Cardiac septum (tissue), 1 donor: ENCODE measurements around the gene CNN2. TPM values are rescaled to one million over a fixed set of nuclear protein-coding genes. Genes with fewer than 3 reads are reported as not detected.

Experiments
- DNase-seq: peaks from one replicate; pipeline ENCODE4 v3.0.0-alpha.2; 2020; ENCODE audit warnings: low spot score
- intact Hi-C: fragments of 100-400 bp; cut with DNase I; formaldehyde crosslinking; loops from one replicate; pipeline ENCODE4 v1.14.0; 2022
- total RNA-seq: library from RNA; stranded (reverse); fragmentation: NEBNext Ultra II Directional; extraction: Animal tissue kit (Norgen Biotek cat#: 25700); gene quantifications from one replicate; pipeline ENCODE4 v1.2.1, GENCODE V29; 2021
- donor health status: DM: no; HTN: no; CAD: no.

CNN2 gene
- total RNA-seq, 1 donor from 2014 or later = 44.8 TPM

- DNase-seq = peak; percentile 90
- intact Hi-C loops = no loop called here
Observed at GRCh38 chr19:1087813-1088415, 61.5 kb downstream of the CNN2 start.

GRCh38 chr19:1088416-1089010, 62.1 kb downstream of the CNN2 start:
- intact Hi-C loops = no loop called here
- no peak for DNase-seq

Other genes with a start within 250 kb of the CNN2 start
- 76.9 TPM for gene PTBP1, start 229.2 kb upstream of the CNN2 start, total RNA-seq
- gene PLPPR3, start 204.7 kb upstream of the CNN2 start, total RNA-seq = not detected
- gene AZU1, start 198.8 kb upstream of the CNN2 start, total RNA-seq = 1.1 TPM
- 0.62 TPM for gene PRTN3, start 185.6 kb upstream of the CNN2 start, total RNA-seq
- 0.54 TPM for gene ELANE, start 174.3 kb upstream of the CNN2 start, total RNA-seq
- 31.0 TPM for gene CFD, start 166.9 kb upstream of the CNN2 start, total RNA-seq
- gene MED16, start 133.4 kb upstream of the CNN2 start, total RNA-seq = 27.0 TPM
- not detected for gene RNU6-9, start 133.1 kb upstream of the CNN2 start, total RNA-seq
- gene R3HDM4, start 113.4 kb upstream of the CNN2 start, total RNA-seq = 24.5 TPM
- gene KISS1R, start 109.3 kb upstream of the CNN2 start, total RNA-seq = not detected
- 7.8 TPM for gene ARID3A, start 100.6 kb upstream of the CNN2 start, total RNA-seq
- 17.6 TPM for gene WDR18, start 42.3 kb upstream of the CNN2 start, total RNA-seq
- gene GRIN3B, start 26.2 kb upstream of the CNN2 start, total RNA-seq = not detected
- 125 TPM for gene TMEM259, start 5.5 kb upstream of the CNN2 start, total RNA-seq
- gene RNU6-2, start 5.1 kb upstream of the CNN2 start, total RNA-seq = not detected
- gene ABCA7, start 13.5 kb downstream of the CNN2 start, total RNA-seq = 10.5 TPM
- gene ARHGAP45, start 40.6 kb downstream of the CNN2 start, total RNA-seq = 3.7 TPM
- 125 TPM for gene POLR2E, start 68.8 kb downstream of the CNN2 start, total RNA-seq
- 243 TPM for gene GPX4, start 77.4 kb downstream of the CNN2 start, total RNA-seq
- gene SBNO2, start 147.7 kb downstream of the CNN2 start, total RNA-seq = 37.3 TPM
- 49.7 TPM for gene STK11, start 179.2 kb downstream of the CNN2 start, total RNA-seq
- 1.9 TPM for gene CBARP, start 211.4 kb downstream of the CNN2 start, total RNA-seq
- 486 TPM for gene ATP5F1D, start 215.1 kb downstream of the CNN2 start, total RNA-seq
- 97.5 TPM for gene MIDN, start 222.0 kb downstream of the CNN2 start, total RNA-seq
- 318 TPM for gene CIRBP, start 242.7 kb downstream of the CNN2 start, total RNA-seq
- 20.0 TPM for gene FAM174C, start 248.9 kb downstream of the CNN2 start, total RNA-seq